GM10266 (cell line): ENCODE results near the gene CYP46A1.

ENCODE experiments used
- DNase-seq: peaks from one replicate; pipeline ENCODE4 v3.0.0; 2012; ENCODE audit errors: extremely low spot score
- CTCF ChIP-seq: IDR thresholded peaks from 2 replicates; pipeline ENCODE4 v1.5.1; 2012; ENCODE audit warnings: mild to moderate bottlenecking, low read depth; ENCODE audit not compliant: control insufficient read depth, insufficient read depth; ENCODE audit errors: missing control alignments

CYP46A1 gene

GRCh38 chr14:99663386-99664057, 20.6 kb upstream of the CYP46A1 start:
- DNase-seq: no peak
- TF ChIP-seq CTCF: no peak

- TF ChIP-seq CTCF: no peak
- no peak for DNase-seq
Measured at GRCh38 chr14:99664058-99664936, 19.8 kb upstream of the CYP46A1 start.

- no peak for DNase-seq
- no peak for TF ChIP-seq CTCF
Measured at GRCh38 chr14:99664937-99665273, 19.2 kb upstream of the CYP46A1 start.

GRCh38 chr14:99666533-99666932, 17.6 kb upstream of the CYP46A1 start:
- TF ChIP-seq CTCF: no peak
- DNase-seq: no peak

GRCh38 chr14:99667045-99667444, 17.1 kb upstream of the CYP46A1 start:
- no peak for DNase-seq
- no peak for TF ChIP-seq CTCF

GRCh38 chr14:99667821-99668220, 16.3 kb upstream of the CYP46A1 start:
- TF ChIP-seq CTCF: no peak
- DNase-seq: no peak

GRCh38 chr14:99668307-99669295, 15.5 kb upstream of the CYP46A1 start:
- TF ChIP-seq CTCF: no peak
- DNase-seq: no peak
